ENCODE measurements around the gene EPHB2. TPM values are rescaled to one million over a fixed set of nuclear protein-coding genes. Genes with fewer than 3 reads are reported as not detected.

The EPHB2 gene
- total RNA-seq, 1 experiment from 2014 or later, result 18.5 TPM

- H3K36me3 Mint-ChIP-seq, result no peaks in the 10 kb centered on the region
- POLR2A ChIA-PET, result interaction anchor here (0.5 kb wide), 1 partner anchor 56 kb away, joined by 3 read pairs; no protein-coding TSS in a partner anchor
- H3K9me3 Mint-ChIP-seq, result no peaks in the 10 kb centered on the region
- no peaks in the 10 kb centered on the region for H3K27me3 Mint-ChIP-seq (ENCODE audit: low read depth)
- DNase-seq (ENCODE audit: low spot score) (no peak), ATAC-seq (no peak)
- H3K27ac Mint-ChIP-seq, result peak overlapping the region; percentile 9
- H3K4me3 Mint-ChIP-seq, result no peak overlapping the region
- peaks cover 6% of the 10 kb centered on the region for H3K4me1 Mint-ChIP-seq
- CTCF ChIA-PET, result interaction anchor here (0.9 to 3.4 kb wide), 5 partner anchors 13 to 89 kb away, joined by 3 to 32 read pairs (median 4); no protein-coding TSS in a partner anchor
- TF ChIP-seq CREM (CRISPR knock-in tag; IDR thresholded peaks at IDR 0.05) (no peak), USF1 (CRISPR knock-in tag; IDR thresholded peaks at IDR 0.05) (no peak), JUN (CRISPR knock-in tag; IDR thresholded peaks at IDR 0.05) (no peak), ZNF232 (CRISPR knock-in tag; IDR thresholded peaks at IDR 0.05) (no peak), HMGXB4 (CRISPR knock-in tag; IDR thresholded peaks at IDR 0.05) (no peak), PRRX2 (CRISPR knock-in tag; IDR thresholded peaks at IDR 0.05) (no peak), ATF1 (CRISPR knock-in tag; IDR thresholded peaks at IDR 0.05) (no peak), IRF1 (CRISPR knock-in tag; IDR thresholded peaks at IDR 0.05) (no peak), SMAD3 (CRISPR knock-in tag; IDR thresholded peaks at IDR 0.05; ENCODE audit: borderline replicate concordance) (no peak), CREB1 (CRISPR knock-in tag; IDR thresholded peaks at IDR 0.05) (no peak)
- TF ChIP-seq, protein P1, sequence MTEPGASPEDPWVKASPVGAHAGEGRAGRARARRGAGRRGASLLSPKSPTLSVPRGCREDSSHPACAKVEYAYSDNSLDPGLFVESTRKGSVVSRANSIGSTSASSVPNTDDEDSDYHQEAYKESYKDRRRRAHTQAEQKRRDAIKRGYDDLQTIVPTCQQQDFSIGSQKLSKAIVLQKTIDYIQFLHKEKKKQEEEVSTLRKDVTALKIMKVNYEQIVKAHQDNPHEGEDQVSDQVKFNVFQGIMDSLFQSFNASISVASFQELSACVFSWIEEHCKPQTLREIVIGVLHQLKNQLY (CRISPR knock-in tag; IDR thresholded peaks at IDR 0.05), result no peak
Observed at GRCh38 chr1:22875841-22876240, 165.2 kb downstream of the EPHB2 start.

DNA sequence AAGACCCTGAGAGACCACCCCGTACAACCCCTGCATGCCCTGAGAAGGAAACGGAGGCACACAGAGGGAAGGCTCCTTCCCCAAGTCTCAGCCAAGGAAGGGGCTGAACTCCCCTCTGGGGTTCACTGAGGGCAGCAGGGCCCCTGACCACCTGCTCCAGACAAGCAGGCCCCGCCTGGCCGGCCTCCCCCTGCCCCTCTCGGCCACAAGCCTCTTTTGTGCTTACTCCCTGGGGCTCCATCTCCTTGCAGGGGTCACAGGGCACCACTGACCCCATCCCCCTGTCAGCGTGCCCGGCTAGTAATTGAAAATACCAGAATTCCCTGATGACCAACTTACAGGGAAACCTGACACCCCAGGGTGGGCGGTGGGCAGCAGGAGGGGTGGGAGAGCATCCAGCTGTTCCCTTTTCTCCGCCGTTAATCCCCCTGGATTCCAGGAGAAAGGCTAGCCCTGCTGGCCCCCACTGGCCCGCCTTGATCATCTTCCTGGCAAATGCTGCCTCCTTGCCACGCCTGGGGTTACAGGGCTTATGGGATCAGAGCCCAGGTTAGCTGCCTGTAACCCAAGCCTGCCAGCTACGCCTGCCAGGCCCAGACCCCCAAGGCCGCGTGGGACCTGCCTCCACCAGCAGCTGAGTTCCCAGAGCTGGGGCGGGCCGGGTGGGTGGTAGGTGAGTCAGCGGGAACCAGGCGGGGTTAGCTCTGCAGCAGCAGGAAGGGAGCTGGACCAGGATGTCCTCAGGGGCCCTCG, 165.9 kb downstream of the EPHB2 start:
- ChIA-PET POLR2A (no interaction called here), CTCF (interaction anchor here (0.9 to 3.4 kb wide), 5 partner anchors 12 to 88 kb away, joined by 3 to 32 read pairs (median 4); no protein-coding TSS in a partner anchor)
- DNase-seq (ENCODE audit: low spot score) (no peak), ATAC-seq (peak; percentile 29)
- no peak for TF ChIP-seq GABPB1 (CRISPR knock-in tag; IDR thresholded peaks at IDR 0.05)
- TF ChIP-seq JUN (CRISPR knock-in tag; IDR thresholded peaks at IDR 0.05), result no peak
- no peak for TF ChIP-seq MXD4 (CRISPR knock-in tag; IDR thresholded peaks at IDR 0.05; ENCODE audit: borderline replicate concordance)
- no peak for TF ChIP-seq KAT7 (CRISPR knock-in tag; IDR thresholded peaks at IDR 0.05; ENCODE audit: borderline replicate concordance)
- peak; percentile 91 for TF ChIP-seq ZNF423 (CRISPR knock-in tag; IDR thresholded peaks at IDR 0.05)
- TF ChIP-seq IRF1 (CRISPR knock-in tag; IDR thresholded peaks at IDR 0.05), result no peak
- TF ChIP-seq ZNF219 (CRISPR knock-in tag; IDR thresholded peaks at IDR 0.05; ENCODE audit: borderline replicate concordance), result no peak
- TF ChIP-seq TP53 (CRISPR knock-in tag; IDR thresholded peaks at IDR 0.05), result no peak
- H3K4me3 Mint-ChIP-seq, result no peak overlapping the region
- no peak overlapping the region for H3K27ac Mint-ChIP-seq
- no peaks in the 10 kb centered on the region for H3K9me3 Mint-ChIP-seq
- no peaks in the 10 kb centered on the region for H3K36me3 Mint-ChIP-seq
- H3K27me3 Mint-ChIP-seq (ENCODE audit: low read depth), result no peaks in the 10 kb centered on the region
- H3K4me1 Mint-ChIP-seq, result peaks cover 6% of the 10 kb centered on the region
